Small intestine (tissue), 7 donors: ENCODE data around the gene ZNF579. TPM values are rescaled to one million over a fixed set of nuclear protein-coding genes. Genes with fewer than 3 reads are reported as not detected.

Experiments
- DNase-seq, 2 donors: peaks; one replicate each; pipeline versions ENCODE4 v3.0.0 to v3.0.0-alpha.2; 2013
- FAIRE-seq: peaks from 2 replicates; lab custom pipeline; 2012; peaks lifted over from hg19 to GRCh38; lab: Jason Lieb, UNC
- H3K27ac ChIP-seq, 3 donors: one replicate each; pipeline ENCODE4 v1.5.1; 2013; ENCODE audit warnings: low read length in 2 of 3, mild to moderate bottlenecking in 2 of 3, control low read depth in 1 of 3, inconsistent platforms in 1 of 3, low read depth in 1 of 3, moderate library complexity in 1 of 3
- H3K27me3 ChIP-seq, 3 donors: one replicate each; pipeline ENCODE4 v1.6.1; 2013; ENCODE audit warnings: low read length in 3 of 3, inconsistent platforms in 1 of 3; ENCODE audit not compliant: control insufficient read depth in 3 of 3, insufficient read depth in 3 of 3
- H3K36me3 ChIP-seq, 3 donors: one replicate each; pipeline ENCODE4 v1.6.1; 2013; ENCODE audit warnings: low read length in 3 of 3, inconsistent platforms in 1 of 3, low read depth in 1 of 3, mild to moderate bottlenecking in 1 of 3, moderate library complexity in 1 of 3; ENCODE audit not compliant: control insufficient read depth in 3 of 3, insufficient read depth in 2 of 3
- H3K4me1 ChIP-seq, 3 donors: one replicate each; pipeline ENCODE4 v1.6.1; 2013; ENCODE audit warnings: low read length in 2 of 3, inconsistent platforms in 1 of 3, low read depth in 1 of 3, mild to moderate bottlenecking in 1 of 3, moderate library complexity in 1 of 3; ENCODE audit not compliant: control insufficient read depth in 3 of 3, insufficient read depth in 2 of 3
- H3K4me3 ChIP-seq, 3 donors: one replicate each; pipeline ENCODE4 v1.5.1; 2013; ENCODE audit warnings: low read length in 3 of 3, control low read depth in 1 of 3, inconsistent platforms in 1 of 3, low read depth in 1 of 3, mild to moderate bottlenecking in 1 of 3, moderate library complexity in 1 of 3
- H3K9me3 ChIP-seq, 2 donors: one replicate each; pipeline ENCODE4 v1.6.1; 2013; ENCODE audit warnings: low read depth in 1 of 2, low read length in 1 of 2; ENCODE audit not compliant: control insufficient read depth in 2 of 2, insufficient read depth in 1 of 2
- WGBS, 3 donors: extraction: QIAGEN DNeasy Blood & Tissue Kit; methylation state at CpG; one replicate each; pipeline ENCODE4 v1.1.7; 2013; 5-methylcytosine and 5-hydroxymethylcytosine counted together
- polyA plus RNA-seq, 4 donors: library from polyadenylated mRNA; stranded (reverse) in 3 of 4; unstranded in 1 of 4; fragments of 200-250 nt in 3 of 4; fragments of 120-200 nt in 1 of 4; gene quantifications; one replicate each; pipeline versions ENCODE4 v1.2.1 to v1.2.3, GENCODE V29; 2013
- donor health status: healthy with polysubstance abuse.
- donor health status: control.
- donor health status: control.
- donor health status: Bipolar disorder and iron deficiency.
- donor health status: healthy.

ZNF579 gene
- polyA plus RNA-seq, 4 donors: 2.2 to 12.7 (median 4.8) TPM

DNA sequence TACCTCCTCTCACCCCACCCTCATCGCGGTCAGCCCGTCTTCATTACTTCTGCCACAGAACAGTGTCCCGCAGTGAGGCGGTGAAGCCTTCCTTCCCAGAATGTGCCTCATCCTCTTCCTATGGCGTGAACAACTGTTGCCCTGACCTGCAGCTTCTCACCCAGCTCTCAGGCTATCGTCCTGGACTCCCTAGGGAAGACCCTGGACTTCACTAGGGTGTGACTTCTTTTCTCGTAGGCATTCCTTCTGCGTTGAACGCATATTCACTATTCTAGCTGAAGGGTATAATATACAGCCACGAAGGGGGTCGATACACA, 25.8 kb upstream of the ZNF579 start:
- peaks cover 0 to 10% (median 0%) of the 10 kb centered on the region in 3 donors for H3K4me1 ChIP-seq
- 18 to 23% (median 21%) methylated on average over 12 of the region's 12 CpGs for WGBS, 3 donors
- no peaks in the 10 kb centered on the region for H3K27me3 ChIP-seq
- H3K9me3 ChIP-seq: no peaks in the 10 kb centered on the region
- H3K36me3 ChIP-seq: peaks cover 0 to 49% (median 0%) of the 10 kb centered on the region in 3 donors
- peak overlapping the region in 2 of 3 donors; percentile 72 to 93 for H3K4me3 ChIP-seq
- FAIRE-seq (no peak), DNase-seq (no peak)
- peak overlapping the region in 1 of 3 donors; percentile 86 for H3K27ac ChIP-seq

DNA sequence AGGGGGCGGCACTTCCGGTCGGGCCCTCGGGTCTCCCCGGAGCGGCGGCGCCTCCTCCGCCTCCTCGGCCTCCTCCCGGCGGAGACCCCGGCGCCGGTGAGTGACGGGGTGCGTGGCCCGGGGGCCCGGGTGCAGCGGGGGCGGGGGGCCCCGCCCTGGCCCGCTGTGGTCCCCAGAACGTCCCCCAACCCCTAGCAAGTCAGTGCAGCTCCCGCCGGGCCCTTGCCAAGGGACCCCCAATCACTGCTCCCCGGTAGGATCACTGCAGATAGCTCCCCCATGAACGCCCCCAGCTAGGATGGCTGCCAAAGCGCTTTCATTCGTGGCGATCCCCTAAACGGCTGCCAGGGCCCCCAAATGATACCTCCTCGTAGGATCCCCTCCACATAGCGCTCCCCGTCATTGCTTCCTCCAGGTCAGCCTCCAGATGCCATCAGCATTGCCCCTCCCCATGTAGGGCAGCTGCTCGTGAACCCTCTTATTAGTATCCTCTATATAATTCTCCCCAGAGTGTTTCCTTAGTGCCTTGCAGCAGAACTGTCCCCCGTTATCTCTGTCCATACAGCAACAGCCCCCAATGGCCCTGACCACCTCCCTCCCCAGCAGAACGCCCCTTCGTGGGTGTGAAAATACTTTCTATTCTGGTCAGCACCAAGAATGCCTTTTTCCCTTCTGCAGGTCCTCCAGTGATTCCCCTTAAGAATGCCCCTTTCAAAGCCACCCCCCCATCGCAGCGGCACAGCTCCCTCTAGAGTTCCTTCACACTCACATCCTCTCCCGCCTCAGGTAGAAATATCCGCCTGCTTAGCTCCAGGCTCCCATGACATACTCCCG, 25.2 kb upstream of the ZNF579 start, which contains the start of gene ZNF865:
TSS of gene ZNF865 (plus strand) at position 11 of the 834 bp plus-strand sequence. CDS start 7,972 bp downstream, outside the sequence.
- peak within 1 kb of the TSS; percentile 73 to 99 (median 86) for H3K27ac ChIP-seq
- H3K27me3 ChIP-seq: no peaks in the 10 kb centered on the region
- no peaks in the 10 kb centered on the region for H3K9me3 ChIP-seq
- H3K4me3 ChIP-seq: peak within 1 kb of the TSS; percentile 72 to 93 (median 81)
- peaks cover 0 to 13% (median 0%) of the 10 kb centered on the region in 3 donors for H3K4me1 ChIP-seq
- WGBS, 3 donors: 0 to 1% (median 1%) methylated on average over 23 to 44 of the region's 44 CpGs
- DNase-seq: peak; percentile 85 to 91
- FAIRE-seq: no peak
- H3K36me3 ChIP-seq: peaks cover 0 to 44% (median 0%) of the 10 kb centered on the region in 3 donors

DNA sequence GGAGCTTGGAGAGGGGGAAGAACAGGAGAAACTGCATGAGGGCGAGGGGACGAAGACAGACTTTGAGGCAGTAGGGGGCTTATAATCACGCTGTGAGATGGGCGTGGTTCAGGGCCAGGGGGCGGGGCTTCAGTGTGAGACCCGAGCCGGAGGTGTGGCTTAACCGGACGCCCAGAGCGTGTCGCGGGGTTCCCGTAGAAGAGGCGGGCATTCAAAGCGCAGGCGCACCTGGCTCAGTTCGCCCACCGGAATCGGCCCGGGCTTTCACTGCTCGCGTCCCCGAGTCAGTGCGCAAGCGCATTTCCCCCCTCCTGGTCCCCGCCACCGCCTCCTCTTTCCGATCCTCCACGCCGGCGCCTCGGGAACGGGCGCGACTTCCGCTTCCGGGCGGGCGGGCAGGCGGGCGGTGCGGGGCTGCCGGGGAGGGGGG, 24.6 kb upstream of the ZNF579 start:
- 0 to 1% (median 0%) methylated on average over 21 to 43 of the region's 43 CpGs for WGBS, 3 donors
- Histone ChIP-seq H3K4me3 (peak overlapping the region; percentile 72 to 93 (median 81)), H3K27ac (peak overlapping the region; percentile 27 to 99 (median 86)), H3K4me1 (peaks cover 0 to 15% (median 0%) of the 10 kb centered on the region in 3 donors), H3K36me3 (peaks cover 0 to 37% (median 0%) of the 10 kb centered on the region in 3 donors), H3K27me3 (no peaks in the 10 kb centered on the region), H3K9me3 (no peaks in the 10 kb centered on the region)
- DNase-seq: peak; percentile 94 to 98
- FAIRE-seq: no peak

DNA sequence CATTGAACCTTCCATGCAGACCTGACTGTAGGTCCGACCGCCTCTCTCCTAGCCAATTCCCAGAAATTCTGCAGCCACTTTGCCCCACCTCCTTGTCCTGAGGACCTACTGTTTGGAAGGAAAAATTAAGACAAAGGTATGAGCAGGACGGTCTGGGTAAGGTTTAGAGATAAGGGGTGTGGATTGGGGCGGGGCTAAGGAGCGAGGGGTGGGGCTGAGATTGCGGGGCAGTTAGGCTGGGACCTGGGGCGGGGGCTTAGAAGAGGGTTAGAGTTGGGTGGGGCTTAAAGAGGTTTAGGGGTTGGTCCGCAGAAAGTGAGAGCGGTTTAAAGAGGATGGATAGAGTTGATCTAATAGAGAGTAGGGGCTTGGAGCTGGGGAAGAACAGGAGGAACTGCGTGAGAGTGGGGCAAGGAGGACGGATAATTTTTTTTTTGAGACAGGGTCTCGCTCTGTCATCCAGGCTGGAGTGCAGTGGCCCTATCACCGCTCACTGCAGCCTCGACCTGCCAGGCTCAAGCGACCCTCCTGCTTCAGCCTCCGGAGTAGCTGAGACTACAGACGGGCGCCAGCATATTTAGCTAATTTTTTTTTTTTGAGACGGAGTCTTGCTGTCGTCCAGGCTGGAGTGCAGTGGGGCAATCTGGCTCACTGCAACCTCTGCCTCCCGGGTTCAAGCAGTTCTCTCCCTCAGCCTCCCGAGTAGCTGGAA, 23.1 kb upstream of the ZNF579 start:
- WGBS, 3 donors: 68 to 75% (median 71%) methylated on average over 22 of the region's 22 CpGs
- Histone ChIP-seq H3K9me3 (no peaks in the 10 kb centered on the region), H3K4me1 (peaks cover 0 to 15% (median 0%) of the 10 kb centered on the region in 3 donors), H3K27ac (no peak overlapping the region), H3K4me3 (no peak overlapping the region), H3K36me3 (peaks cover 0 to 30% (median 0%) of the 10 kb centered on the region in 3 donors), H3K27me3 (no peaks in the 10 kb centered on the region)
- FAIRE-seq (no peak), DNase-seq (peak in 1 of 2 donors; percentile 19)

DNA sequence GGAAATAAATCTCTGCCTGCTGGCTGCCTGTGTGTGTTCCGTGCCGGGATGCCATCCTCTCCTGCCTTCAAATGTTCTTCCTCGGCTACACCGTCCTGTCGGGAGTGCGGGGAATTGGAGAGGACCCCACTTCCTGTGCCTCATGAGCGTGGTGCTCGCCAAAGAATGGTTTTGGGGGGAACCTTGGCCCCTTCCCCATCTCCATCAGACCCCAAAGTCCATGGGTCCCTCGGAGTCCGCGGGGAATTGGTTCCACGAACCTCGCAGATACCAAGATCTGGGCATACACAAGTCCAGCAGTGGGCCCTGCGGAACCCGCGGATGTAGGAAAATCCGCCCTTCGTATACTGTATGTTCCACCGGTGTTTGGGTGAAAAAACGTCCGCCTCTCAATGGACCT, 22.5 kb upstream of the ZNF579 start:
- Histone ChIP-seq H3K27me3 (no peaks in the 10 kb centered on the region), H3K9me3 (no peaks in the 10 kb centered on the region), H3K4me1 (peaks cover 0 to 15% (median 0%) of the 10 kb centered on the region in 3 donors), H3K27ac (no peak overlapping the region), H3K36me3 (peaks cover 0 to 29% (median 0%) of the 10 kb centered on the region in 3 donors), H3K4me3 (no peak overlapping the region)
- WGBS, 3 donors: 91 to 95% (median 92%) methylated on average over 21 of the region's 21 CpGs
- FAIRE-seq: no peak
- DNase-seq: no peak

DNA sequence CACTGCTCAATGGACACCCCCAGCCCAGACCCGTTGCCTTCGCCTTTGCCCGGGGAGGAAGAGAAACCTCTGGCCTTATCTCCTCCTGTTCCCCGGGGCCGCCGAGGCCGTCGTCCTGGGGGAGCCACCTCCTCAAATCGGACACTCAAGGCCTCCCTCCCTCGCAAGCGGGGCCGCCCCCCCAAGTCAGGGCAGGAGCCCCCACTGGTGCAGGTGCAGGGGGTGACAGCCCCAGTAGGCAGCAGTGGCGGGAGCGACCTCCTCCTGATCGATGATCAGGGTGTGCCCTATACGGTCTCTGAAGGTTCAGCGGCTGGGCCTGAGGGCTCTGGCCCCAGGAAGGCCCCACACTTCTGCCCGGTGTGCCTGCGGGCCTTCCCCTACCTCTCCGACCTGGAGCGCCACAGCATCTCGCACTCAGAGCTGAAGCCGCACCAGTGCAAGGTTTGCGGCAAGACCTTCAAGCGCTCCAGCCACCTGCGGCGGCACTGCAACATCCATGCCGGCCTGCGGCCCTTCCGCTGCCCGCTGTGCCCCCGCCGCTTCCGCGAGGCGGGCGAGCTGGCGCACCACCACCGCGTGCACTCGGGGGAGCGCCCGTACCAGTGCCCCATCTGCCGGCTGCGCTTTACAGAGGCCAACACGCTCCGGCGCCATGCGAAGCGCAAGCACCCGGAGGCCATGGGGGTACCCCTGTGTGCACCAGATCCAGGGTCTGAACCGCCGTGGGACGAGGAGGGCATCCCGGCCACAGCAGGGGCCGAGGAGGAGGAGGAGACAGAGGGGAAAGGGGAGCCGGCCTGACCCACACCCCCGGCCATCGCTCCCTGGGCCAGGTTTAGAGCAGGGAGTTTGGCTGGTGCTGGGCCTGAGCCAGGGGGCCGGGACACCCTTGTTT, 21.7 kb upstream of the ZNF579 start:
- peaks cover 0 to 32% (median under 1%) of the 10 kb centered on the region in 3 donors for H3K36me3 ChIP-seq
- DNase-seq: no peak
- no peak for FAIRE-seq
- H3K9me3 ChIP-seq: no peaks in the 10 kb centered on the region
- WGBS, 3 donors: 92 to 94% (median 93%) methylated on average over 58 to 60 of the region's 60 CpGs
- H3K4me1 ChIP-seq: peaks cover 0 to 15% (median 0%) of the 10 kb centered on the region in 3 donors
- no peaks in the 10 kb centered on the region for H3K27me3 ChIP-seq
- no peak overlapping the region for H3K4me3 ChIP-seq
- no peak overlapping the region for H3K27ac ChIP-seq

DNA sequence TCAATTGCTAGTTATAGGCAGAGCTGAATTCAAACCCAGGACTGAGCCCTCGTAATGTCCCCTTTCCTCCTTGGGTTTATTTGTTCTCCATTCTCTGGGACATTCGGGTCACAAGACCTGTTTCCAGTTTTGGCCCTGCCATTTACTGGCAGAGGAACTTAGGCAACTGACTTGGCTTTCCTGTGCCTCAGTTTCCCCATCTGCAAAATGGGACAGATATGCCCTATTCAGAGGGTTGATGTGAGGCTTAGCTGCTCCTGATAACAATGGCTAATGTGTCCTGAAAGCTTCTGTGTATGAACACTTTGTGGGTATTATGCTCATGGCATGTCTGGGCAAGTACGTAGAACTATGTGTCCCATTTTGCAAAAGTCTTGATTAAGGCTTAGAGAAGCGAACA, 20.4 kb upstream of the ZNF579 start:
- no peaks in the 10 kb centered on the region for H3K27me3 ChIP-seq
- FAIRE-seq: no peak
- no peaks in the 10 kb centered on the region for H3K9me3 ChIP-seq
- peak overlapping the region; percentile 73 to 98 (median 95) for H3K27ac ChIP-seq
- no peak for DNase-seq
- H3K4me1 ChIP-seq: peaks cover 0 to 5% (median 0%) of the 10 kb centered on the region in 3 donors
- 65 to 78% (median 68%) methylated on average over 4 of the region's 4 CpGs for WGBS, 3 donors
- peaks cover 1 to 34% (median 2%) of the 10 kb centered on the region in 3 donors for H3K36me3 ChIP-seq
- peak overlapping the region; percentile 70 to 79 (median 72) for H3K4me3 ChIP-seq
